Naive thymus-derived CD4-positive, alpha-beta T cell (primary cell): ENCODE data around the gene SAMD3. TPM values are rescaled to one million over a fixed set of nuclear protein-coding genes. Genes with fewer than 3 reads are reported as not detected.

Experiments used
- polyA plus RNA-seq, 2 donors: library from polyadenylated mRNA; unstranded; fragments of 300-500 nt; fragmentation: Illumina TruSeq; gene quantifications; one replicate each; pipeline ENCODE4 v1.2.3, GENCODE V29; 2021
- total RNA-seq, 6 experiments: library from RNA in 5 of 6; stranded (reverse) in 5 of 6; gene quantifications; 1 replicate in 5 of 6; 2 replicates in 1 of 6; pipeline ENCODE4 v1.2.3 and lab custom pipeline; 2021 to 2026

SAMD3 gene
- total and polyA plus RNA-seq, 7 experiments from 2014 or later = 23.7 to 67.3 (median 43.4) TPM

Other genes with a start within 250 kb of the SAMD3 start
- gene L3MBTL3, start 204.4 kb downstream of the SAMD3 start, total RNA-seq = 10 to 100 TPM; 15.0 to 47.5 (median 38.7) TPM
- 1 to 10 TPM; 4.8 to 5.5 TPM for gene L3MBTL3, start 204.4 kb downstream of the SAMD3 start, polyA plus RNA-seq
- 1 to 10 TPM in 2 of 5 experiments, under 1 TPM in 2, not detected in 1; 0.19 to 7.2 (median 0.99) TPM for gene TMEM200A, start 143.1 kb upstream of the SAMD3 start, total RNA-seq
- under 1 TPM; 0.15 to 0.37 TPM for gene TMEM200A, start 143.1 kb upstream of the SAMD3 start, polyA plus RNA-seq